HCT116 (cell line): Measurements from ENCODE around the gene TALDO1. TPM values are rescaled to one million over a fixed set of nuclear protein-coding genes. Genes with fewer than 3 reads are reported as not detected.

Experiments used
- ATAC-seq: fragments of 200-7000 bp; cut with Tn5 transposase; 2 replicates; pipeline ENCODE4 v1.9.1; 2020; ENCODE audit warnings: mild to moderate bottlenecking, moderate library complexity
- BruUV-seq: library from RNA; stranded (reverse); fragments of 400-500 nt; replicated peaks from 2 replicates; lab custom pipeline; 2021; lab: Mats Ljungman, UMichigan
- CTCF ChIA-PET: fragments of 300-600 bp; sonication (Branson Sonifier 250); formaldehyde crosslinking; loops from one replicate; lab custom pipeline; 2021; ENCODE audit warnings: antibody characterized with exemption; lab: Charles Lee
- POLR2A ChIA-PET: fragments of 300-600, 350-600 bp; sonication (Branson Sonifier 250); formaldehyde crosslinking; loops from one replicate; lab custom pipeline; 2021; ENCODE audit warnings: antibody characterized with exemption; lab: Charles Lee
- RAD21 ChIA-PET, 2 experiments: fragments of 300-600 bp; sonication (Branson Sonifier 250); formaldehyde crosslinking; loops; one replicate each; lab custom pipeline; 2023; ENCODE audit warnings: low total read pairs in 2 of 2; ENCODE audit not compliant: uncharacterized antibody in 2 of 2, unreplicated experiment in 2 of 2, low non-redundant PET in 1 of 2; lab: Charles Lee
- DNase-seq: peaks from one replicate; pipeline ENCODE4 v3.0.0-alpha.2; 2010; ENCODE audit warnings: low read depth, low spot score
- H2AFZ ChIP-seq: fragments of 200-600 bp; shearing (Covaris generic), sonication (generic); 2 replicates; pipeline ENCODE4 v1.6.1; 2017; ENCODE audit warnings: low read depth, mixed run types, mixed read lengths, antibody characterized with exemption, low read length; ENCODE audit not compliant: poor library complexity, severe bottlenecking
- H3K27ac ChIP-seq: 2 replicates; pipeline ENCODE4 v1.5.1; 2012; ENCODE audit warnings: low read depth, low read length
- H3K27me3 ChIP-seq: fragments of 200-600 bp; sonication (generic); 2 replicates; pipeline ENCODE4 v1.6.1; 2016; ENCODE audit warnings: mixed run types, low read length, mixed read lengths; ENCODE audit not compliant: insufficient read depth
- H3K36me3 ChIP-seq, 2 experiments: fragments of 200-500 bp in 1 of 2; fragments of 200-600 bp in 1 of 2; sonication (Bioruptor generic) in 1 of 2; sonication (generic) in 1 of 2; 2 replicates each; pipeline versions ENCODE4 v1.5.1 to v1.6.1; 2014 to 2016; ENCODE audit warnings: low read length in 2 of 2, inconsistent platforms in 1 of 2, mixed read lengths in 1 of 2, mixed run types in 1 of 2; ENCODE audit not compliant: insufficient read depth in 2 of 2, control insufficient read depth in 1 of 2
- H3K4me1 ChIP-seq, 2 experiments: fragments of 200-600 bp in 1 of 2; sonication (generic) in 1 of 2; 2 replicates each; pipeline versions ENCODE4 v1.5.1 to v1.6.1; 2012 to 2017; ENCODE audit warnings: low read length in 2 of 2, inconsistent platforms in 1 of 2, mild to moderate bottlenecking in 1 of 2, mixed read lengths in 1 of 2, mixed run types in 1 of 2, moderate library complexity in 1 of 2; ENCODE audit not compliant: insufficient read depth in 2 of 2, control insufficient read depth in 1 of 2
- H3K4me2 ChIP-seq: fragments of 200-600 bp; sonication (generic); 2 replicates; pipeline ENCODE4 v1.6.1; 2017; ENCODE audit warnings: mixed run types, low read length, mixed read lengths
- H3K4me3 ChIP-seq, 2 experiments: fragments of 200-600 bp in 1 of 2; sonication (generic) in 1 of 2; replicated peaks in 1 of 2; 2 replicates each; pipeline ENCODE4 v1.5.1; 2011 to 2016; ENCODE audit warnings: low read length in 2 of 2, control low read depth in 1 of 2, low read depth in 1 of 2, mild to moderate bottlenecking in 1 of 2, mixed read lengths in 1 of 2, mixed run types in 1 of 2
- H3K79me2 ChIP-seq: fragments of 200-600 bp; sonication (generic); 2 replicates; pipeline ENCODE4 v1.6.1; 2017; ENCODE audit warnings: mild to moderate bottlenecking, mixed run types, low read length, moderate library complexity, mixed read lengths; ENCODE audit not compliant: insufficient read depth
- H3K9ac ChIP-seq: fragments of 200-600 bp; sonication (generic); 2 replicates; pipeline ENCODE4 v1.6.1; 2016; ENCODE audit warnings: low read length, mixed read lengths
- H3K9me2 ChIP-seq: fragments of 200-600 bp; sonication (generic), shearing (Covaris generic); 2 replicates; pipeline ENCODE4 v1.6.1; 2017; ENCODE audit warnings: mixed run types, mild to moderate bottlenecking, moderate library complexity; ENCODE audit not compliant: insufficient read depth
- H3K9me3 ChIP-seq, 2 experiments: fragments of 200-500 bp in 1 of 2; fragments of 200-600 bp in 1 of 2; sonication (Bioruptor generic) in 1 of 2; sonication (generic) in 1 of 2; 2 replicates each; pipeline ENCODE4 v1.6.1; 2014 to 2017; ENCODE audit warnings: low read length in 2 of 2, mixed read lengths in 2 of 2, inconsistent platforms in 1 of 2, low read depth in 1 of 2, mild to moderate bottlenecking in 1 of 2, mixed run types in 1 of 2, moderate library complexity in 1 of 2; ENCODE audit not compliant: control insufficient read depth in 1 of 2, insufficient read depth in 1 of 2
- H4K20me1 ChIP-seq: fragments of 200-600 bp; sonication (generic), shearing (Covaris generic); 2 replicates; pipeline ENCODE4 v1.6.1; 2017; ENCODE audit warnings: mixed run types, mild to moderate bottlenecking, moderate library complexity; ENCODE audit not compliant: insufficient read depth
- EGR1 ChIP-seq: IDR thresholded peaks from 2 replicates; pipeline ENCODE4 v1.6.1; 2012; ENCODE audit warnings: low read depth
- FOSL1 ChIP-seq: IDR thresholded peaks from 2 replicates; pipeline ENCODE4 v1.6.1; 2012; ENCODE audit warnings: low read depth
- POLR2A ChIP-seq: IDR thresholded peaks from 2 replicates; pipeline ENCODE4 v1.7.0; 2011; ENCODE audit warnings: borderline replicate concordance; ENCODE audit not compliant: insufficient read depth, insufficient read length; ENCODE audit errors: extremely low read depth
- RAD21 ChIP-seq: IDR thresholded peaks from 2 replicates; pipeline ENCODE4 v1.6.1; 2012; ENCODE audit warnings: low read depth, mild to moderate bottlenecking
- ZFX ChIP-seq: fragments of 450-650 bp; IDR thresholded peaks from 2 replicates; pipeline ENCODE4 v1.6.1; 2017
- intact Hi-C: fragments of 100-400 bp; cut with micrococcal nuclease; formaldehyde crosslinking; loops from 2 replicates; pipeline ENCODE4 v1.10.0; 2022
- total RNA-seq: library from RNA; stranded (reverse); gene quantifications from one replicate; pipeline ENCODE4 v1.2.1, GENCODE V29; 2021; ENCODE audit not compliant: unreplicated experiment

TALDO1 gene
- total RNA-seq, 1 experiment from 2014 or later: 242 TPM

- ChIA-PET RAD21 (no interaction called here), CTCF (no interaction called here)
- H3K79me2 ChIP-seq: no peaks in the 10 kb centered on the region
- ATAC-seq: no peak
- H3K4me2 ChIP-seq: no peak overlapping the region
- peaks cover 7 to 34% of the 10 kb centered on the region in 2 experiments; a peak in 3 of 4 replicates for H3K4me1 ChIP-seq
- no TSS peak for BruUV-seq
- no peaks in the 10 kb centered on the region for H4K20me1 ChIP-seq
- no peaks in the 10 kb centered on the region for H3K9me2 ChIP-seq
- no peak overlapping the region for H3K27ac ChIP-seq
- no peak overlapping the region for H3K4me3 ChIP-seq
- no peak overlapping the region for H3K9ac ChIP-seq
- DNase-seq: no peak
- no peaks in the 10 kb centered on the region for H3K9me3 ChIP-seq
- intact Hi-C loops: no loop called here
- no peak for TF ChIP-seq FOSL1
- TF ChIP-seq, all 23 proteins: peak for 0
- H2AFZ ChIP-seq: no peak overlapping the region
- POLR2A ChIA-PET: no interaction called here
- no peaks in the 10 kb centered on the region for H3K27me3 ChIP-seq
- peaks cover 3 to 11% of the 10 kb centered on the region in 2 experiments; a peak in 2 of 4 replicates for H3K36me3 ChIP-seq
Observed at GRCh38 chr11:724778-725386, 22.4 kb upstream of the TALDO1 start.

- ATAC-seq (no peak), DNase-seq (no peak)
- Histone ChIP-seq H3K9ac (no peak overlapping the region), H4K20me1 (no peaks in the 10 kb centered on the region), H3K79me2 (no peaks in the 10 kb centered on the region), H3K4me3 (no peak overlapping the region), H3K36me3 (peaks cover 3 to 11% of the 10 kb centered on the region in 2 experiments; a peak in 2 of 4 replicates), H3K27me3 (no peaks in the 10 kb centered on the region), H3K4me1 (peaks cover 7 to 27% of the 10 kb centered on the region in 2 experiments; a peak in 3 of 4 replicates), H2AFZ (no peak overlapping the region), H3K27ac (no peak overlapping the region), H3K9me3 (no peaks in the 10 kb centered on the region), H3K9me2 (no peaks in the 10 kb centered on the region), H3K4me2 (no peak overlapping the region)
- no TSS peak for BruUV-seq
- ChIA-PET POLR2A (no interaction called here), CTCF (interaction anchor here (0.6 to 1.0 kb wide), 3 partner anchors 30 to 112 kb away, joined by 3 to 5 read pairs (median 4); partner anchors contain the start of genes DEAF1 and TMEM80), RAD21 (no interaction called here)
- TF ChIP-seq POLR2A: no peak
- TF ChIP-seq RAD21: no peak
- TF ChIP-seq ZFX: no peak
- TF ChIP-seq EGR1: no peak
- intact Hi-C loops: no loop called here
Observed at GRCh38 chr11:725624-726202, 21.6 kb upstream of the TALDO1 start.
